H1 (cell line): ENCODE results near the gene TMPRSS9. TPM values are rescaled to one million over a fixed set of nuclear protein-coding genes. Genes with fewer than 3 reads are reported as not detected.

Source experiments
- JUN ChIP-seq: IDR thresholded peaks from 2 replicates; pipeline ENCODE4 v1.6.1; 2011; ENCODE audit warnings: low read depth, mild to moderate bottlenecking, improper control_type of control experiment, low read length
- RXRA ChIP-seq: IDR thresholded peaks from 2 replicates; pipeline ENCODE4 v1.6.1; 2011; ENCODE audit warnings: low read depth, mild to moderate bottlenecking, low read length, moderate library complexity; ENCODE audit not compliant: insufficient read depth
- SIN3A ChIP-seq, 2 experiments: IDR thresholded peaks in 1 of 2; conservative IDR thresholded peaks in 1 of 2; 2 replicates each; pipeline ENCODE4 v1.6.1; 2011 to 2012; ENCODE audit warnings: low read length in 2 of 2, improper control_type of control experiment in 1 of 2, low read depth in 1 of 2, mild to moderate bottlenecking in 1 of 2
- TCF12 ChIP-seq: IDR thresholded peaks from 2 replicates; pipeline ENCODE4 v1.6.1; 2011; ENCODE audit warnings: low read depth, mild to moderate bottlenecking, low read length
- YY1 ChIP-seq: IDR thresholded peaks from 2 replicates; pipeline ENCODE4 v1.6.1; 2011; ENCODE audit warnings: low read depth, mild to moderate bottlenecking, low read length
- ZNF274 ChIP-seq: IDR thresholded peaks from 2 replicates; pipeline ENCODE4 v1.7.0; 2012; ENCODE audit warnings: low read length, borderline replicate concordance; ENCODE audit errors: extremely low read depth
- polyA plus RNA-seq, 7 experiments: library from polyadenylated mRNA; depleted of rRNA in 3 of 7; stranded (reverse) in 5 of 7; unstranded in 2 of 7; fragments of >200 nt in 5 of 7; fragments of 200-250 nt in 2 of 7; gene quantifications; 1 replicate in 5 of 7; 2 replicates in 1 of 7; 4 replicates in 1 of 7; pipeline versions ENCODE4 v1.2.1 to v1.2.3, GENCODE V29; 2011 to 2013; ENCODE audit warnings: missing spikeins in 2 of 7, mixed read lengths in 2 of 7
- total RNA-seq: library from RNA; stranded (reverse); fragmentation: NEBNext Ultra II Directional; extraction: Animal tissue kit (Norgen Biotek cat#: 25700); gene quantifications from 2 replicates; pipeline ENCODE4 v1.2.1, GENCODE V29; 2021
- TF ChIP-seq, protein P1 (sequence below): fragments of 300-600 bp; sonication (generic); IDR thresholded peaks from 2 replicates; pipeline ENCODE4 v1.7.1; 2012; ENCODE audit warnings: low read length, moderate library complexity, mild to moderate bottlenecking, inconsistent platforms; ENCODE audit not compliant: insufficient replicate concordance

Gene TMPRSS9
- total and polyA plus RNA-seq, 2 of the 8 experiments (the other 6 are each of a cell fraction or from before 2014, with no cell fraction given) = 0.15 to 0.19 TPM

DNA sequence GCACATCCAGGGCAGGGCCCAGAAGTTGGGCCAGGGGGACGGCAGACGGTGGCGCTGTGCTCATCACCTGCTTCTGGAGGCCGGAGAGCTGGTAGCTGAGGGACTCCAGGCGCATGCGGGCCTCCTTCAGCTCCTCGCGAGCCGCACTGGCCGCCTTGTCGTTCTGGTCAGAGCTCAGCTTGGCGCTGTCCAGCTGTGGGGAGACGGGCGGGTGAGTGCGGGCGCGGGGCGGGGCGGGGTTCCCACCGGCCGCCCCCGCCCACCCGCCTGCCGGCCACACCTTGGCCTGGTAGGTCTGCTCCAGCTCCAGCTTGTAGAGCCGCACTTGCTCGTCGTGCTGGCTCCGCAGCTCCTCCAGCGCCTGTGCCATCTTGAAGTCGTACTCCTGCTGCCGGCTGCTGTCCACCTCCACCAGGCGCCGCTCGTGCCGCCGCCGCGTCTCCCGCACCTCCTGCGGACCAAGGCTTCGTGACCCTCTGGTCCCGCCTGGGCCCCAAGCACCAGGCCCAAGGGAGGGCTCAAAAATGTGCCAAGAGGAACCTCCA, 74.7 kb downstream of the TMPRSS9 start (continued):
- TF ChIP-seq, protein P1, sequence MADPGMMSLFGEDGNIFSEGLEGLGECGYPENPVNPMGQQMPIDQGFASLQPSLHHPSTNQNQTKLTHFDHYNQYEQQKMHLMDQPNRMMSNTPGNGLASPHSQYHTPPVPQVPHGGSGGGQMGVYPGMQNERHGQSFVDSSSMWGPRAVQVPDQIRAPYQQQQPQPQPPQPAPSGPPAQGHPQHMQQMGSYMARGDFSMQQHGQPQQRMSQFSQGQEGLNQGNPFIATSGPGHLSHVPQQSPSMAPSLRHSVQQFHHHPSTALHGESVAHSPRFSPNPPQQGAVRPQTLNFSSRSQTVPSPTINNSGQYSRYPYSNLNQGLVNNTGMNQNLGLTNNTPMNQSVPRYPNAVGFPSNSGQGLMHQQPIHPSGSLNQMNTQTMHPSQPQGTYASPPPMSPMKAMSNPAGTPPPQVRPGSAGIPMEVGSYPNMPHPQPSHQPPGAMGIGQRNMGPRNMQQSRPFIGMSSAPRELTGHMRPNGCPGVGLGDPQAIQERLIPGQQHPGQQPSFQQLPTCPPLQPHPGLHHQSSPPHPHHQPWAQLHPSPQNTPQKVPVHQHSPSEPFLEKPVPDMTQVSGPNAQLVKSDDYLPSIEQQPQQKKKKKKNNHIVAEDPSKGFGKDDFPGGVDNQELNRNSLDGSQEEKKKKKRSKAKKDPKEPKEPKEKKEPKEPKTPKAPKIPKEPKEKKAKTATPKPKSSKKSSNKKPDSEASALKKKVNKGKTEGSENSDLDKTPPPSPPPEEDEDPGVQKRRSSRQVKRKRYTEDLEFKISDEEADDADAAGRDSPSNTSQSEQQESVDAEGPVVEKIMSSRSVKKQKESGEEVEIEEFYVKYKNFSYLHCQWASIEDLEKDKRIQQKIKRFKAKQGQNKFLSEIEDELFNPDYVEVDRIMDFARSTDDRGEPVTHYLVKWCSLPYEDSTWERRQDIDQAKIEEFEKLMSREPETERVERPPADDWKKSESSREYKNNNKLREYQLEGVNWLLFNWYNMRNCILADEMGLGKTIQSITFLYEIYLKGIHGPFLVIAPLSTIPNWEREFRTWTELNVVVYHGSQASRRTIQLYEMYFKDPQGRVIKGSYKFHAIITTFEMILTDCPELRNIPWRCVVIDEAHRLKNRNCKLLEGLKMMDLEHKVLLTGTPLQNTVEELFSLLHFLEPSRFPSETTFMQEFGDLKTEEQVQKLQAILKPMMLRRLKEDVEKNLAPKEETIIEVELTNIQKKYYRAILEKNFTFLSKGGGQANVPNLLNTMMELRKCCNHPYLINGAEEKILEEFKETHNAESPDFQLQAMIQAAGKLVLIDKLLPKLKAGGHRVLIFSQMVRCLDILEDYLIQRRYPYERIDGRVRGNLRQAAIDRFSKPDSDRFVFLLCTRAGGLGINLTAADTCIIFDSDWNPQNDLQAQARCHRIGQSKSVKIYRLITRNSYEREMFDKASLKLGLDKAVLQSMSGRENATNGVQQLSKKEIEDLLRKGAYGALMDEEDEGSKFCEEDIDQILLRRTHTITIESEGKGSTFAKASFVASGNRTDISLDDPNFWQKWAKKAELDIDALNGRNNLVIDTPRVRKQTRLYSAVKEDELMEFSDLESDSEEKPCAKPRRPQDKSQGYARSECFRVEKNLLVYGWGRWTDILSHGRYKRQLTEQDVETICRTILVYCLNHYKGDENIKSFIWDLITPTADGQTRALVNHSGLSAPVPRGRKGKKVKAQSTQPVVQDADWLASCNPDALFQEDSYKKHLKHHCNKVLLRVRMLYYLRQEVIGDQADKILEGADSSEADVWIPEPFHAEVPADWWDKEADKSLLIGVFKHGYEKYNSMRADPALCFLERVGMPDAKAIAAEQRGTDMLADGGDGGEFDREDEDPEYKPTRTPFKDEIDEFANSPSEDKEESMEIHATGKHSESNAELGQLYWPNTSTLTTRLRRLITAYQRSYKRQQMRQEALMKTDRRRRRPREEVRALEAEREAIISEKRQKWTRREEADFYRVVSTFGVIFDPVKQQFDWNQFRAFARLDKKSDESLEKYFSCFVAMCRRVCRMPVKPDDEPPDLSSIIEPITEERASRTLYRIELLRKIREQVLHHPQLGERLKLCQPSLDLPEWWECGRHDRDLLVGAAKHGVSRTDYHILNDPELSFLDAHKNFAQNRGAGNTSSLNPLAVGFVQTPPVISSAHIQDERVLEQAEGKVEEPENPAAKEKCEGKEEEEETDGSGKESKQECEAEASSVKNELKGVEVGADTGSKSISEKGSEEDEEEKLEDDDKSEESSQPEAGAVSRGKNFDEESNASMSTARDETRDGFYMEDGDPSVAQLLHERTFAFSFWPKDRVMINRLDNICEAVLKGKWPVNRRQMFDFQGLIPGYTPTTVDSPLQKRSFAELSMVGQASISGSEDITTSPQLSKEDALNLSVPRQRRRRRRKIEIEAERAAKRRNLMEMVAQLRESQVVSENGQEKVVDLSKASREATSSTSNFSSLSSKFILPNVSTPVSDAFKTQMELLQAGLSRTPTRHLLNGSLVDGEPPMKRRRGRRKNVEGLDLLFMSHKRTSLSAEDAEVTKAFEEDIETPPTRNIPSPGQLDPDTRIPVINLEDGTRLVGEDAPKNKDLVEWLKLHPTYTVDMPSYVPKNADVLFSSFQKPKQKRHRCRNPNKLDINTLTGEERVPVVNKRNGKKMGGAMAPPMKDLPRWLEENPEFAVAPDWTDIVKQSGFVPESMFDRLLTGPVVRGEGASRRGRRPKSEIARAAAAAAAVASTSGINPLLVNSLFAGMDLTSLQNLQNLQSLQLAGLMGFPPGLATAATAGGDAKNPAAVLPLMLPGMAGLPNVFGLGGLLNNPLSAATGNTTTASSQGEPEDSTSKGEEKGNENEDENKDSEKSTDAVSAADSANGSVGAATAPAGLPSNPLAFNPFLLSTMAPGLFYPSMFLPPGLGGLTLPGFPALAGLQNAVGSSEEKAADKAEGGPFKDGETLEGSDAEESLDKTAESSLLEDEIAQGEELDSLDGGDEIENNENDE = no peak
- no peak for TF ChIP-seq JUN
- no peak for TF ChIP-seq TCF12
- TF ChIP-seq SIN3A (conservative IDR thresholded peaks at IDR 0.05 in 1 of 2, IDR thresholded peaks at IDR 0.05 in 1 of 2; ENCODE audit: low read depth in 1 of 2, low read length in 2 of 2) = no peak
- no peak for TF ChIP-seq RXRA
- no peak for TF ChIP-seq ZNF274
- no peak for TF ChIP-seq YY1
